ENCODE data around the gene PIF1. TPM values are rescaled to one million over a fixed set of nuclear protein-coding genes. Genes with fewer than 3 reads are reported as not detected.

PIF1 gene
- total RNA-seq, 1 donor from 2014 or later: 28.1 TPM

DNA sequence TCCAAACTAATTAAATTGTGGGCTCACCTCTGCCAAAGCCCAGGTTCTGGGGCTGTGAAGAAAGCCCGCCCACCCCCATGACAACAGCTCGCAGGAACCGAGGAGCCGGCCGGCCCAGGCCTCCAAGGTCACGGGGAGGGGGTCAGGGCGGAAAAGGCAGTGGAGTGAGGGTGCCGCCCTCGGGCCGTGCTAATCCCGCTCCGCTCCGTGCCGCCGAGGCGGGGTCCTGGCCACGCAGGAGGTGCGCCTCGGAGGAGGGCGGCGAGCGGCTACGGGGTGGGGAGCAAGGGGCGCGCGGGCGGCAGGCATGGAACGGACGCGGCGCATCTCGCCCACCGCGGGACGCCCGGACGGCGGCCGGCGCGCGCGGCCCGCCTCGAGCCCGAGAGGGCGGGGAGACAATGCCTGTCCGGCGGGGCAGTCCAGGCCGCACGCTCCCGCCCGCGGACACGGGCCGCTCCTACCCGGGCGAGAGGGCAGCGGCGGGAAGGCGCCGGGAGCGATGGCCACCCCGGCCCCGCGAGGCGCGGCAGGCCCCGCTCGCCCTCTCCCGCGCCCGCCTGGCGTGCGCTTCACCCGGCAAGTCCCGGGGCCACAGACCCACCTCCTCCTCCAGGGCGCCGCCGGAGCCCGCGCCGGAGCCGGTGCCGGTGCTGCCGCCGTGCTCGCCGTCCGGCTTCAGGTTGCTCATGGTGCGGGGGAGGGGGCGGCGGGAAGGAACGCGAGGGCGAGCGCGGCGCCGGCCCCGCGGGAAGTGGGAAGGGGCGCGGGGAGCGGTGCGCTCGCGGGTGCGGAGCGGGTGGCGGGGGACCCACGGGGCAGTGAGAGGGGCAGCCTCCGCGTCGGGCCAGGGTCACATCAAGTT, 50.6 kb downstream of the PIF1 start:
- no peaks in the 10 kb centered on the region for H3K9me3 Mint-ChIP-seq
- no peaks in the 10 kb centered on the region for H3K4me1 Mint-ChIP-seq (ENCODE audit: low read depth)
- H3K27ac Mint-ChIP-seq: no peak overlapping the region
- peaks cover 70% of the 10 kb centered on the region for H3K27me3 Mint-ChIP-seq (ENCODE audit: low read depth)
- intact Hi-C loops (cut with micrococcal nuclease): no loop called here
- no peak for DNase-seq (ENCODE audit: low spot score)
- H3K4me3 Mint-ChIP-seq (ENCODE audit: low read depth): peak overlapping the region; percentile 61
- H3K36me3 Mint-ChIP-seq (ENCODE audit: low read depth): no peaks in the 10 kb centered on the region

DNA sequence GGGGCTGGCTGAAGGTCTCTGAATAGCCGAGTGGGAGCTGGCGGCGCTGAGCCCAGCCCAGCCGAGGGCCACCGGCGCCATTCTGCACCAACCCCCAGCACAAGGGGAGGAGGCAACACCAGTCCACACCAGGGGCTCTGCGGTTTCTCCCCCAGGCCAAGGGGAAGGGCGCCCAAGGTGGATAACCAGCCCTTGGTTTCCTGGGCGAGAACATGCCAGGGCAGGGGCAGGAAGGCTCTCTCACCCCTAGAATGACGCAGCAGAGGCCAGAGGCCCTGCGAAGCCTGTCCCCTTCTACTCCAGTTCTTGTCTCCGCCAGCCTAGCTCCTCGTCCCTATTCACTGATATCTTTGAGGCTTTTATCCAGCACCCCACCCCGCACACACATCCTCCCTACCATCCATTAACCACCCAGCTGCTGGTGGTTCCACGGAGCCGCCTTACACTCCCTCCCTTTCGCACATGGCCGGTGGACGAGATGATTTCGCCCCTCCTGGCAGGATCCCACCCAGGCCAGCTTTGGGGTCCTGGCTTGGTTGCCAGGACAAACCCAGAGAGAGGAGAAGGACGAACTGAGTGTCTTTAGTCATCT, 51.3 kb downstream of the PIF1 start:
- intact Hi-C loops (cut with micrococcal nuclease): no loop called here
- Mint-ChIP-seq H3K4me1 (ENCODE audit: low read depth) (no peaks in the 10 kb centered on the region), H3K36me3 (ENCODE audit: low read depth) (no peaks in the 10 kb centered on the region), H3K27ac (no peak overlapping the region), H3K9me3 (no peaks in the 10 kb centered on the region), H3K4me3 (ENCODE audit: low read depth) (peak overlapping the region; percentile 61), H3K27me3 (ENCODE audit: low read depth) (peaks cover 64% of the 10 kb centered on the region)
- DNase-seq (ENCODE audit: low spot score): no peak

GRCh38 chr15:64773606-64774005, 51.8 kb downstream of the PIF1 start:
- no peak for DNase-seq (ENCODE audit: low spot score)
- intact Hi-C loops (cut with micrococcal nuclease): no loop called here
- Mint-ChIP-seq H3K36me3 (ENCODE audit: low read depth) (no peaks in the 10 kb centered on the region), H3K9me3 (no peaks in the 10 kb centered on the region), H3K27ac (no peak overlapping the region), H3K4me3 (ENCODE audit: low read depth) (peak overlapping the region; percentile 42), H3K27me3 (ENCODE audit: low read depth) (peaks cover 59% of the 10 kb centered on the region), H3K4me1 (ENCODE audit: low read depth) (no peaks in the 10 kb centered on the region)

- H3K27ac Mint-ChIP-seq: no peak overlapping the region
- intact Hi-C loops (cut with micrococcal nuclease): no loop called here
- no peaks in the 10 kb centered on the region for H3K36me3 Mint-ChIP-seq (ENCODE audit: low read depth)
- H3K4me3 Mint-ChIP-seq (ENCODE audit: low read depth): no peak overlapping the region
- no peaks in the 10 kb centered on the region for H3K9me3 Mint-ChIP-seq
- peaks cover 1% of the 10 kb centered on the region for H3K4me1 Mint-ChIP-seq (ENCODE audit: low read depth)
- DNase-seq (ENCODE audit: low spot score): no peak
- peaks cover 54% of the 10 kb centered on the region for H3K27me3 Mint-ChIP-seq (ENCODE audit: low read depth)
Observed at GRCh38 chr15:64772964-64773363, 52.5 kb downstream of the PIF1 start.

- Mint-ChIP-seq H3K4me3 (ENCODE audit: low read depth) (no peak overlapping the region), H3K9me3 (no peaks in the 10 kb centered on the region), H3K36me3 (ENCODE audit: low read depth) (no peaks in the 10 kb centered on the region), H3K4me1 (ENCODE audit: low read depth) (peaks cover 4% of the 10 kb centered on the region), H3K27me3 (ENCODE audit: low read depth) (peaks cover 49% of the 10 kb centered on the region), H3K27ac (no peak overlapping the region)
- DNase-seq (ENCODE audit: low spot score): no peak
- intact Hi-C loops (cut with micrococcal nuclease): no loop called here
Observed at GRCh38 chr15:64772488-64772887, 53.0 kb downstream of the PIF1 start.

DNA sequence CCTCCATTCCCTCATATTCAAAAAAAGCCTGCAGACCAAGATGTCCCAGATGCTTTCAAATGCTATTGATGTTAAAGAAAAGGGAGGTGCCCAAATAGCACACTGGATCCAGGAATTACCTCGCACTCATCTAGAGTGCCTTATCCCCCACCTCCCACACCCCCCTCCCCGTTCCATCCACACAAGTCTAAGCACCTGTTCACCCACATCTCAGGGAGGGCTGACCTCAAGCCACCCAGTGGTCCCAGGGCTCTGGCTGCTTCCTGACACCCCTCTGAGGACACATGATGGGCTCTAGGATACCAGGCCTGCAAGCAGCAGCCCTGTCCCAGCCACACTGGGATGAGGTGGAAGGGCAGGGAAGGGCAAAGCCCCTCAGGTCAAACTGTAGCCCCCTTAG, 54.8 kb downstream of the PIF1 start:
- DNase-seq (ENCODE audit: low spot score): no peak
- Mint-ChIP-seq H3K36me3 (ENCODE audit: low read depth) (no peaks in the 10 kb centered on the region), H3K27me3 (ENCODE audit: low read depth) (peaks cover 35% of the 10 kb centered on the region), H3K27ac (no peak overlapping the region), H3K9me3 (no peaks in the 10 kb centered on the region), H3K4me3 (ENCODE audit: low read depth) (no peak overlapping the region), H3K4me1 (ENCODE audit: low read depth) (peaks cover 4% of the 10 kb centered on the region)
- intact Hi-C loops (cut with micrococcal nuclease): no loop called here

DNA sequence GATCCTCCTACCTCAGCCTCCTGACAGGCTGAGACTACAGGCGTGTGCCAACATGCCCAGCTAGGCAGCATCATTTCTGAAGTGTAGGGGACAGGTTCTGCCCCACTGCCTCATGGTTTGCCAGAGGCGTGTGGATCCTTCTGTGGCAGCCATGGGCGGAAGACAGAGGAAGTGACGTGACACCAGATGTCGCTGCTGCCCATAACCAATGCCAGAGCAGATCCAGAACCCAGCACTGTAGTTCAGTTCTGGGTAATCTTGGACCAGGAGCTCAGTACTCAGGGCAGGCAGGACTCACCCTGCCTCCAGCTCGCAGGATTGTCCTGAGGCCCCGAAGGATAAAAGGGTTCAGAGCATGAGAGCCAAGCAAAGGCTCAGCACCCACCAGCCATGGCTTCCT, 58.2 kb downstream of the PIF1 start:
- intact Hi-C loops (cut with micrococcal nuclease): no loop called here
- Mint-ChIP-seq H3K9me3 (no peaks in the 10 kb centered on the region), H3K27ac (no peak overlapping the region), H3K36me3 (ENCODE audit: low read depth) (no peaks in the 10 kb centered on the region), H3K4me3 (ENCODE audit: low read depth) (no peak overlapping the region), H3K4me1 (ENCODE audit: low read depth) (peaks cover 4% of the 10 kb centered on the region), H3K27me3 (ENCODE audit: low read depth) (peaks cover 13% of the 10 kb centered on the region)
- no peak for DNase-seq (ENCODE audit: low spot score)

- intact Hi-C loops (cut with micrococcal nuclease): no loop called here
- Mint-ChIP-seq H3K9me3 (no peaks in the 10 kb centered on the region), H3K4me3 (ENCODE audit: low read depth) (no peak overlapping the region)
Observed at GRCh38 chr15:64766058-64766457, 59.4 kb downstream of the PIF1 start.

More at GRCh38 chr15:64766058-64766457, 59.4 kb downstream of the PIF1 start:
- Mint-ChIP-seq H3K4me1 (ENCODE audit: low read depth) (peaks cover 4% of the 10 kb centered on the region), H3K36me3 (ENCODE audit: low read depth) (no peaks in the 10 kb centered on the region), H3K27me3 (ENCODE audit: low read depth) (peaks cover 9% of the 10 kb centered on the region), H3K27ac (no peak overlapping the region)
- no peak for DNase-seq (ENCODE audit: low spot score)

Other genes starting within 250 kb of the PIF1 start
- 0.09 TPM in 2 replicates for gene RBPMS2, start 50.1 kb downstream of the PIF1 start, total RNA-seq
- 15.3 and 17.0 TPM in 2 replicates for gene PLEKHO2, start 16.3 kb upstream of the PIF1 start, total RNA-seq
- 2.2 and 2.5 TPM in 2 replicates for gene ANKDD1A, start 86.3 kb upstream of the PIF1 start, total RNA-seq
- 61.4 and 63.1 TPM in 2 replicates for gene SPG21, start 164.3 kb upstream of the PIF1 start, total RNA-seq
- gene MTFMT, start 204.0 kb upstream of the PIF1 start, total RNA-seq: 22.7 and 23.4 TPM in 2 replicates
- gene SLC51B, start 219.7 kb upstream of the PIF1 start, total RNA-seq: not detected in 2 replicates
- not detected in 2 replicates for gene RASL12, start 242.3 kb upstream of the PIF1 start, total RNA-seq